IgD-negative memory B cell (primary cell): Measurements from ENCODE around the gene KNSTRN. TPM values are rescaled to one million over a fixed set of nuclear protein-coding genes. Genes with fewer than 3 reads are reported as not detected.

Source experiments
- H3K27ac Mint-ChIP-seq, 3 donors: one replicate each; pipeline ENCODE4 v1.8.0; 2020 to 2022; ENCODE audit warnings: mild to moderate bottlenecking in 3 of 3, mixed read lengths in 3 of 3, moderate library complexity in 1 of 3
- H3K27me3 Mint-ChIP-seq: one replicate; pipeline ENCODE4 v1.8.0; 2021; ENCODE audit warnings: mixed read lengths
- H3K36me3 Mint-ChIP-seq: one replicate; pipeline ENCODE4 v1.8.0; 2020; ENCODE audit warnings: mild to moderate bottlenecking, mixed read lengths
- H3K4me1 Mint-ChIP-seq, 3 donors: one replicate each; pipeline ENCODE4 v1.8.0; 2020 to 2022; ENCODE audit warnings: mixed read lengths in 3 of 3, mild to moderate bottlenecking in 1 of 3
- H3K4me3 Mint-ChIP-seq, 4 donors: one replicate each; pipeline ENCODE4 v1.8.0; 2020 to 2022; ENCODE audit warnings: mild to moderate bottlenecking in 4 of 4, mixed read lengths in 4 of 4, moderate library complexity in 3 of 4
- H3K9me3 Mint-ChIP-seq, 3 donors: one replicate each; pipeline ENCODE4 v1.8.0; 2020 to 2021; ENCODE audit warnings: mixed read lengths in 3 of 3, mild to moderate bottlenecking in 1 of 3
- polyA plus RNA-seq: library from polyadenylated mRNA; unstranded; fragments of 300-500 nt; fragmentation: Illumina TruSeq; gene quantifications from one replicate; pipeline ENCODE4 v1.2.3, GENCODE V29; 2021

KNSTRN gene
- polyA plus RNA-seq, 1 donor from 2014 or later, result 4.6 TPM

GRCh38 chr15:40367371-40367685 lies 15.2 kb upstream of the KNSTRN start:
- Mint-ChIP-seq H3K27ac (peak overlapping the region; percentile 50 to 92 (median 71)), H3K36me3 (peaks cover 2% of the 10 kb centered on the region), H3K4me3 (peak overlapping the region; percentile 81 to 95 (median 88)), H3K9me3 (no peaks in the 10 kb centered on the region), H3K27me3 (no peaks in the 10 kb centered on the region), H3K4me1 (peaks cover 12 to 14% (median 13%) of the 10 kb centered on the region in 3 donors)

- Mint-ChIP-seq H3K27ac (peak overlapping the region; percentile 50 to 92 (median 71)), H3K27me3 (no peaks in the 10 kb centered on the region), H3K4me1 (peaks cover 10 to 14% (median 12%) of the 10 kb centered on the region in 3 donors), H3K9me3 (no peaks in the 10 kb centered on the region), H3K4me3 (peak overlapping the region; percentile 81 to 95 (median 88)), H3K36me3 (peaks cover 2% of the 10 kb centered on the region)
Observed at GRCh38 chr15:40367686-40368611, 14.6 kb upstream of the KNSTRN start.

- H3K36me3 Mint-ChIP-seq, result peaks cover 2% of the 10 kb centered on the region
- H3K4me3 Mint-ChIP-seq, result peak overlapping the region; percentile 11 to 77 (median 45)
Observed at GRCh38 chr15:40368719-40369473, 13.6 kb upstream of the KNSTRN start.

GRCh38 chr15:40369474-40369869 lies 13.0 kb upstream of the KNSTRN start:
- Mint-ChIP-seq H3K4me1 (peaks cover 10 to 14% (median 12%) of the 10 kb centered on the region in 3 donors), H3K4me3 (peak overlapping the region in 2 of 4 donors; percentile 11 to 41), H3K27ac (peak overlapping the region in 1 of 3 donors; percentile 2), H3K9me3 (no peaks in the 10 kb centered on the region), H3K27me3 (no peaks in the 10 kb centered on the region), H3K36me3 (peaks cover 2% of the 10 kb centered on the region)

More at GRCh38 chr15:40368719-40369473, 13.6 kb upstream of the KNSTRN start:
- Mint-ChIP-seq H3K4me1 (peaks cover 10 to 14% (median 12%) of the 10 kb centered on the region in 3 donors), H3K9me3 (no peaks in the 10 kb centered on the region), H3K27me3 (no peaks in the 10 kb centered on the region), H3K27ac (peak overlapping the region in 2 of 3 donors; percentile 2 to 8)

GRCh38 chr15:40369971-40370370 lies 12.6 kb upstream of the KNSTRN start:
- H3K27ac Mint-ChIP-seq, result no peak overlapping the region
- peaks cover 2% of the 10 kb centered on the region for H3K36me3 Mint-ChIP-seq
- no peaks in the 10 kb centered on the region for H3K9me3 Mint-ChIP-seq
- peaks cover 10 to 14% (median 12%) of the 10 kb centered on the region in 3 donors for H3K4me1 Mint-ChIP-seq
- H3K27me3 Mint-ChIP-seq, result no peaks in the 10 kb centered on the region
- H3K4me3 Mint-ChIP-seq, result no peak overlapping the region

- Mint-ChIP-seq H3K27me3 (no peaks in the 10 kb centered on the region), H3K27ac (no peak overlapping the region), H3K36me3 (no peaks in the 10 kb centered on the region), H3K9me3 (no peaks in the 10 kb centered on the region), H3K4me3 (no peak overlapping the region), H3K4me1 (peaks cover 0 to 3% (median 0%) of the 10 kb centered on the region in 3 donors)
Observed at GRCh38 chr15:40372981-40373380, 9.5 kb upstream of the KNSTRN start.

- Mint-ChIP-seq H3K4me3 (peak overlapping the region in 1 of 4 donors; percentile 18), H3K9me3 (no peaks in the 10 kb centered on the region), H3K4me1 (peaks cover 2% of the 10 kb centered on the region in 3 donors), H3K36me3 (no peaks in the 10 kb centered on the region), H3K27ac (no peak overlapping the region), H3K27me3 (no peaks in the 10 kb centered on the region)
Observed at GRCh38 chr15:40377606-40378005, 4.9 kb upstream of the KNSTRN start.

GRCh38 chr15:40379374-40379773 lies 3.1 kb upstream of the KNSTRN start:
- H3K36me3 Mint-ChIP-seq, result no peaks in the 10 kb centered on the region
- no peak overlapping the region for H3K4me3 Mint-ChIP-seq
- no peak overlapping the region for H3K27ac Mint-ChIP-seq

GRCh38 chr15:40379853-40380252 lies 2.7 kb upstream of the KNSTRN start:
- Mint-ChIP-seq H3K27me3 (no peaks in the 10 kb centered on the region), H3K27ac (no peak overlapping the region), H3K36me3 (no peaks in the 10 kb centered on the region), H3K9me3 (no peaks in the 10 kb centered on the region), H3K4me3 (no peak overlapping the region), H3K4me1 (peaks cover 9 to 17% (median 13%) of the 10 kb centered on the region in 3 donors)

More at GRCh38 chr15:40379374-40379773, 3.1 kb upstream of the KNSTRN start:
- no peaks in the 10 kb centered on the region for H3K9me3 Mint-ChIP-seq
- H3K4me1 Mint-ChIP-seq, result peaks cover 9 to 13% (median 12%) of the 10 kb centered on the region in 3 donors
- H3K27me3 Mint-ChIP-seq, result no peaks in the 10 kb centered on the region

GRCh38 chr15:40380636-40381035 lies 1.9 kb upstream of the KNSTRN start:
- H3K9me3 Mint-ChIP-seq, result no peaks in the 10 kb centered on the region
- peaks cover 9 to 17% (median 13%) of the 10 kb centered on the region in 3 donors for H3K4me1 Mint-ChIP-seq
- no peak overlapping the region for H3K27ac Mint-ChIP-seq
- H3K36me3 Mint-ChIP-seq, result no peaks in the 10 kb centered on the region
- H3K4me3 Mint-ChIP-seq, result no peak overlapping the region
- H3K27me3 Mint-ChIP-seq, result no peaks in the 10 kb centered on the region

GRCh38 chr15:40381818-40382529 lies 547 bp upstream of the KNSTRN start:
- H3K4me1 Mint-ChIP-seq, result peaks cover 9 to 17% (median 13%) of the 10 kb centered on the region in 3 donors
- H3K9me3 Mint-ChIP-seq, result no peaks in the 10 kb centered on the region
- no peak overlapping the region for H3K27ac Mint-ChIP-seq
- no peaks in the 10 kb centered on the region for H3K36me3 Mint-ChIP-seq
- H3K27me3 Mint-ChIP-seq, result no peaks in the 10 kb centered on the region
- peak overlapping the region in 1 of 4 donors; percentile 99 for H3K4me3 Mint-ChIP-seq

- peak overlapping the region in 1 of 4 donors; percentile 26 for H3K4me3 Mint-ChIP-seq
- no peak overlapping the region for H3K27ac Mint-ChIP-seq
- no peaks in the 10 kb centered on the region for H3K27me3 Mint-ChIP-seq
- peaks cover 8 to 17% (median 13%) of the 10 kb centered on the region in 3 donors for H3K4me1 Mint-ChIP-seq
- H3K9me3 Mint-ChIP-seq, result no peaks in the 10 kb centered on the region
- peaks cover 3% of the 10 kb centered on the region for H3K36me3 Mint-ChIP-seq
Observed at GRCh38 chr15:40386480-40386879, 4.0 kb downstream of the KNSTRN start.

- H3K27me3 Mint-ChIP-seq, result no peaks in the 10 kb centered on the region
- no peak overlapping the region for H3K27ac Mint-ChIP-seq
- H3K4me1 Mint-ChIP-seq, result peaks cover 0 to 5% (median 3%) of the 10 kb centered on the region in 3 donors
- H3K36me3 Mint-ChIP-seq, result peaks cover 9% of the 10 kb centered on the region
- H3K9me3 Mint-ChIP-seq, result no peaks in the 10 kb centered on the region
- H3K4me3 Mint-ChIP-seq, result peak overlapping the region in 1 of 4 donors; percentile 65
Observed at GRCh38 chr15:40388941-40389823, 6.7 kb downstream of the KNSTRN start.
